COR-L47 (cell line): ENCODE data around the gene MCM10.
A peak's percentile ranks its signal among the peaks of the same experiment; 100 is the strongest.

Experiments
- DNase-seq: peaks from one replicate; lab custom pipeline; 2025; lab: John Stamatoyannopoulos, UW

Gene MCM10

DNA sequence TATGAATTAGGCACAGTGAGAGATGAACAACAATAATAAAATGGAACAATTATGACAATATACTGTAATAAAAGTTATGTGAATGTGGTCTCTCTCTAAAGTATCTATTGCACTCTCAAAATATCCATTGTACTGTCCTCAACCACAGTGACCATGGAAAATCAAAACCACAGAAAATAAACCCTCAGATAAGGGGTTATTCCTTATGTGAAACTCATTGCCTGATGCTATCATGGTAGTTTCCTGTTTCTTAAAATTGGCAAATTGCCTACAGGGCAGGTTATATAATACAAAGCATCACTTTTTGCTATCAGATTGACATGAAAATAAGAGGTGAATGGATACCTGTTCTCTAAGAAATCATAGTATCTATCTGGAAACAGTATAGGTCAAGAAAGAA, 3.8 kb downstream of the MCM10 start:
- DNase-seq: no peak

DNA sequence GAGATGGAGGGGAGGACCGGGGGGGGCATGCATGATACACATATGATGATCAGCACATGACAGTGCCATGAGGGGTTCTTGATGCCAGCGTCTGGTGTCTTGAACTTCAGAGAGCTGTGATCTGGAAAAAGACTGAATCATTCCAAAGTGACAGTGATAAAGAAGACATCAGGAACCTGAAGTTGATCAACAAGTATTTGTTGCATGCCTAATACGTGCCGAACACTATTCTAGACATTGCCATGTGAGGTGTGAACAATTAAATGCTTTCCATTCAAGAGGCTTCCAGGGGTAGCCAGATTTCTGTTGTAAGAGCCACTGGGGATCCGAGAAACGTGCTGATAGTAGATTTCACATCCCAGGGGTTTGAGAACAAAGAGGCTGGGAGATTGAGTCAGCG, 6.2 kb downstream of the MCM10 start:
- DNase-seq: no peak

DNA sequence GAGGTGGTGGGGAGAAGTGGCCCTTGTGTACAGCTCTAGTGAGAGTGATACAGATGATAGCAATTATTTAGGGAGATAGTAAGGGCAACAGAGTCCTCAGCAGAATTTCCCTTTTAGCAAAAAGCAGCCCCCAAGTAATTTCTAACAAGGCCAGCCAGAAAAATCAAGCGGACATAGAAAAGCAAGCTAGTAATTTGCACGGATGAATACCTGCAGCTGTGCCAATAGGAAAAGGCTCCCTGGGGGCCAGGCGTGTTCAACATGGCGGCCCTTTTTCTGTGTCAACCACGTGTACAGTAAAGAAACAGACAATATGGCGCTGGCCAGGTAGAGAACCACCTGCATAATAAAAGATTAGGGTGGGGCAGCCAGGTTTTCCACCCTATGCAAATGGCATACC, 7.4 kb downstream of the MCM10 start:
- no peak for DNase-seq

DNA sequence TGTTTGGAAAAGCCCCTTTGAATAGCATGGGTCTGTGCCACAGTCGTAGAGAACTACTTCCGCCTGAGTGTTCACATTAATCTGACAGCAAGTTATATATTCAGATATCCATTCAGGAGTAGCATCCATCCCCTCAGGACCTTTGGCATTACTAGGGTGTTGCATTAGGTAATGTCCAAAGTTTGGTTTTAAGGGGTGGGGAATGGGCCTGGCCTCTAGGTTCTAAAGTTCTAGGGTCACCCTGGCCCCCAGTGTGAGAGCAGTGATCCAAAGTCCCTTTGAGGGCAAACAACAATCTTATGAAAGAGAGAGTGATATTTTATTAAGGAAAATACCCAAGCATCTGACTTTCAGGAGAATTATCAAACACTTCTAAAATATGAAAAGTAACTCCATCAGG, 12.3 kb downstream of the MCM10 start:
- DNase-seq: no peak

DNA sequence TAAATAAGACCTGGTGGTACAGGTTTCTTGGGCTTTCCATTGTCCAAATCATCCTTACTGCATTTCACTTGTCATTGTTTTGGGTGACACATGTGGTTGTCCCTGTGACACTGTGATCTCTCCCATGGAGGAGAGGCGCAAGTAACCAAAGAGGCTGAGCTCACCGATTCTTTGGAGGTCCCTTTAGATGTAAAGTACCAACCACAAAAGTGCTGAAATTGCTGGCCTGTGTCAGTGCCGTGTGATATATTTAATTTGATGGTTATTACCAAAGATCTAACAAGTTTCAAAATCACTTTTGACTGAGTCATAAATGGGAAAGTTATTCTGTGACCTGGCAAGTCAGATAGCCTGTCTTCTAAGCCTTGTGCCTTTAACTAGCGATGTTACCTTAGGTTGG, 19.4 kb downstream of the MCM10 start:
- DNase-seq: no peak

DNA sequence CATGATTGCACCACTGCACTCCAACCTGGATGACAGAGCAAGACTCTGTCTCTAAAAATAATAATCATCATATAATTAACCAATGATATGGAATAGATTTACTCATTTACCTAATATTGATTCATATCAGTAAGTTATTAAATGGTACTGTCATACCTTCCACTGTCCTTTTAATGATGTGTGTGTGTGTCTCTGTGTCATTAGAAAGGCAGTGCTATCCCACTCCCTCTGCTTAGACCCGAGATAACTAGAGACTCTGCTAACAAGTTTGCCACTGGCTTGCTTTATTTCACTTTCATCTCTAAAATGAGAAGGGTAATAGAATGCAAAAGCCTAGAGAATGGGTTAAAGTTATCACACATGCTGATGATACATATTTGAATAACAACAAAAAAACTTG, 21.1 kb downstream of the MCM10 start:
- DNase-seq: no peak

DNA sequence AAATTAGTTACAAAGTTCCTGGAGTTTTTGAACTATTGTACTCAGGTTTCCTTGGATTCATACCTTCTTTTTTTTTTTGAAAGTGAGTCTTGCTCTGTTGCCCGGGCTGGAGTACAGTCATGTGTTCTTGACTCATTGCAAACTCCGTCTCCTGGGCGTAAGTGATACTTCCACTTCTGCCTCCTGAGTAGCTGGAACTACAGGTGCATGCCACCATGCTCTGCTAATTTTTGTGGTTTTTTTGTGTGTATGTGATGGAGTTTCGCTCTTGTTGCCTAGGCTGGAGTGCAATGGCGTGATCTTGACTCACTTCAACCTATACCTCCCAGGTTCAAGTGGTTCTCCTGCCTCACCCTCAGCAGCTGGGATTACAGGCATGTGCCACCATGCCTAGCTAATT, 22.3 kb downstream of the MCM10 start:
- DNase-seq: no peak

- DNase-seq: no peak
Observed at GRCh38 chr10:13184276-13184675, 22.9 kb downstream of the MCM10 start.

DNA sequence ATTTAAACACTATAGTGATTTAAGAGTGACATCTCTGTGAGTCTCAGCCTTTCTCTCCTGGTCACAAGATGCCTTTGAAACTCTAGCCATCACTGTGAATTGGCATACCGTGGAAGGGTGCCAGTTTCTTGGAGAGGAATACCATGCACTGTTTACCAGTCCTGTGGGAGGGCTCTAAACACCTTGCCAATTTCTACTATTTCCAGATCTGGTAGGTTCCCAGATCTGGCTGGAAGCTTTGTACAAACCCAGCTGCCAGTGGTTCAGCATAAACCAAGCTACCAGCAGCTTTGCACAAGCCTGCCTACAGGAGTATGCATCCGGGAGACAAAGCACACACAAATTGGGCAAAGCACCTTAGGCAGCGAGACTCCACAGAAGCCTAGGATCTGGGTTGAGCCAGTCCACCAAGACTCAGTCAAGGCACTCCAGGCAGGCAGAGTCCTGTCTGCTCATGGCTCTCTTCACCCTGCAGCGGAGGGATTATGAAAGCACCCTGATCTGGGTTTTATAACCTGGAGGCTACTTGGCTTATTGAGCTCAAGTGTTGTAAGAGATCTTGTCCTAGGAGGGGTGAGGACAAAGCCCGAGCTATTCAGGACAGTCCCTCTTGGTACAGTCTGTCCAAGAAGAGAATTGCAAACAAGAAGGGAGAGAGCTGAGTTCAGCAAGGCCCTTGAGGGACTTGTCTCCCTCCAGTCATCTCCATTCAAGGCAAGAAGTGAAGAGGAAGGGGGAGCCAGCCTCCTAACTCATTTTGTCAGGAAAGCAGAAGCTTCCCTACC, 23.6 kb downstream of the MCM10 start:
- DNase-seq: peak; percentile 20

DNA sequence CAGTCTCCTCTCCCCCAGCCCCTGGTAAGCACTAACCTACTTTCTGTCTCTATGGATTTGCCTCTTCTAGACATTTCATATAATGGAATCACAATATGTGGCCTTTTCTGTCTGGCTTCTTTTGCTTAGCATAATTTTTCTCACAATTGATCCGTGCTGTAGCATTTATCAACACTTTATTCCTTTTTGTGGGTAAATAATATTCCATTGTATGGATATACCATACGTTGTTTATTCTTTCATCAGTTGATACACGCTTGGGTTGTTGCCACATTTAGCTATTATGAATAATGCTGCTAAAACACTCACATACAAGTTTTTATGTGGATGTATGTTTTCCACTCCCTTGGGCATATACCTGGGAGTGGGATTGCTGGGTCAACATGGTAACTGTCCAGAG, 25.8 kb downstream of the MCM10 start:
- DNase-seq: no peak

GRCh38 chr10:13188593-13188992, 27.2 kb downstream of the MCM10 start:
- no peak for DNase-seq

GRCh38 chr10:13189961-13190360, 28.6 kb downstream of the MCM10 start:
- no peak for DNase-seq

DNA sequence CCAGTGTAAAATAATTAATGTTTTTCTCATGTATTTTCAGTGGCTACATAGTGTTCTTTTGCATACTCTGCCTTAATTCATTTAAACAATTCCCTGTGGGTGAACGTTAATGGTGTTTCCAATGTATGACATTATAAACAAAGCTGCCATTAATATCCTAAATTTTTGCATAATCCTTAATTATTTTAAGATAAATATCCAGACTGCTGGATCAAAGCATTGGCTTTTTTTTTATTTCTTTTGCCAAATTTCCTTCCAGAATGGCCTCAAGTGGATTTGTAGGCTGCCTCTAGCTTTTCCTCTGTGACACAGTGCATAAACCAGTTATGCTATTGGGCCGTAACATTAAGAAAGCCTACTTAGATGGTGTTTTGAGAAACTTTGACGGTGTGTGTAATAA, 29.5 kb downstream of the MCM10 start:
- DNase-seq: no peak

- DNase-seq: no peak
Observed at GRCh38 chr10:13191362-13191761, 30.0 kb downstream of the MCM10 start.

- no peak for DNase-seq
Observed at GRCh38 chr10:13193637-13194036, 32.3 kb downstream of the MCM10 start.

- no peak for DNase-seq
Observed at GRCh38 chr10:13195016-13195415, 33.7 kb downstream of the MCM10 start.

DNA sequence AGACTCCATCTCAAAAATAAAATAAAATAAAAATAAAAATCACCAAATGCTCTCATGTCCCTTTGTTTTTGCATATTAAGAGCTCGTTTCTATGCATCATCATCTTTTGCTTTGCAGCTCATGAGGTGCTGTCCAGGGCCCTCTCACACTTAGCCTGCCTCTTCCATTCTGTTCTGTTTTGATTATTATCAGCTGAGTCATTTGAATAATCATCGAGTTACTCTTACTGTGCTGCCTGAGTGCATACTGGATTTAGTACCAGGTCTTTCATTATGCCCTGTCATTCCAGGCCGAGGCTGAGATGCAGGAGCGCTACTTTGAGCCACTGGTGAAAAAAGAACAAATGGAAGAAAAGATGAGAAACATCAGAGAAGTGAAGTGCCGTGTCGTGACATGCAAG, 39.8 kb downstream of the MCM10 start:
- no peak for DNase-seq

GRCh38 chr10:13206091-13206490, 44.7 kb downstream of the MCM10 start:
- no peak for DNase-seq

- DNase-seq: no peak
Observed at GRCh38 chr10:13206546-13207443, 45.4 kb downstream of the MCM10 start.

DNA sequence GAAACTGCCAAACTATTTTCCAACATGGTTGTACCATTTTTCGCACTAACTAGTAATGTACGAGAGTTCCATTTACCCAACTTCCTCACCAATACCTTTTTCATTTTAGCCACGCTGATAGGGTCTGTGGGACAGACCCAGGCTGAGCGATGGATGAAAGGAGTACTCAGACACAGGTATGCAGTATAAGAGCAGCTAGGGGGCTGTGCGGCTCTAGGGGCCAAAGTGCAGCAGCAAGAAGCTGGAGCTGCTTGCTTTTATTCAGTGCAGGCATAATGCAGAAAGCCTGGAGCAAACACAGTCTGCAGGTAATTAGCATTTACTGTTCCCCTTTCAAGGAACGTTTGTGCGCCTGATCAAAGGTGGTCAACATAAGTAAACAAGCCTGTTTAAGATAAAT, 51.8 kb downstream of the MCM10 start:
- DNase-seq: no peak

DNA sequence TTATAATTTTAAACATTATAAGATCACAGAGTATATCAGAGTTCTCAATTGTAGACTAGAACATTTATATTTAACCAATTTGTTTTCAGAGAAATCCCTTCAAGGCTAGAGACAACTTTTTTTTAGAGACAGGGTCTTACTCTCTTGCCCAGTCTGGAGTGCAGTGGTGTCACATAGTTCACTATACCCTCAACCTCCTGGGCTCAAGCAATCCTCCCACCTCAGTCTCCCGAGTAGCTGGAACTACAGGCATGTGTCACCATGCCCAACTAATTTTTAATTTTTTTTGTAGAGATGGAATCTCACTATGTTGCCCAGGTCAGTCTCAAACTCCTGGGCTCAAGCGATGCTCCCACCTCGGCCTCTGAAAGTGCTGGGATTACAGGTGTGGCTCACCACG, 57.5 kb downstream of the MCM10 start:
- DNase-seq: no peak

GRCh38 chr10:13219685-13220670, 58.6 kb downstream of the MCM10 start:
- DNase-seq: no peak
